ENCODE results near the gene AMPD3.

AMPD3 gene

DNA sequence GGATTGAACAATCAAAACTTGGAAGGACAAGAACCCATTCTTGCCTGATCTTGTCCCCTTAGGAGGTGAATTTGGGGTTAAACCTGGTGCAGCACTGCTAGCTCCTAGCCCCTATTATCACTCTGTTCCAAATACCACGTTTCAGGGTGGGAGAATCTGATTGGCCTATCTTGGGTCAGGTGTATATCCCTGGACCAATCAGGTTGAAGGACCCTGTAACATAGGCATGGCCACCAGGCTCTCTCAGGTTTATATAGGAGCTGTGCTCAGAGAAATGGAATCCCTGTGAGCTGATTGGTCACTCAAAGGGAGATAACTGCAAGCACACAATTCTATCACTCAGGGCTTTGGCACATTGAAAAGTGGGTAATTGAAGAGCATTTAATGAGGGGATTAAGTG lies 26.6 kb upstream of the AMPD3 start:
- H3K14ac ChIP-seq (ENCODE audit: low read length in 2 of 2), result no peak overlapping the region
- H3K4me2 ChIP-seq (ENCODE audit: low read length, poor library complexity, severe bottlenecking), result no peak overlapping the region
- no peak overlapping the region for H2AFZ ChIP-seq (ENCODE audit: low read depth, low read length)
- H4K91ac ChIP-seq (ENCODE audit: low read length), result no peak overlapping the region
- H2AK5ac ChIP-seq (ENCODE audit: low read length, severe bottlenecking), result no peak overlapping the region
- H2BK15ac ChIP-seq (ENCODE audit: low read depth, poor library complexity, severe bottlenecking), result no peak overlapping the region
- WGBS, result 19% methylated on average over 1 of the region's 1 CpG
- no peak overlapping the region for H3K4me3 ChIP-seq (ENCODE audit: insufficient read depth in 1 of 2, low read depth in 1 of 2, low read length in 2 of 2)
- H3K36me3 ChIP-seq (ENCODE audit: control insufficient read depth in 1 of 2, insufficient read depth in 2 of 2, low read depth in 1 of 2, low read length in 2 of 2), result no peaks in the 10 kb centered on the region
- H3K18ac ChIP-seq (ENCODE audit: low read depth in 1 of 2, low read length in 2 of 2), result no peak overlapping the region
- H3K27me3 ChIP-seq (ENCODE audit: control insufficient read depth in 1 of 2, insufficient read depth in 1 of 2, low read length in 2 of 2), result no peaks in the 10 kb centered on the region
- no peak overlapping the region for H2BK5ac ChIP-seq (ENCODE audit: low read depth, low read length, poor library complexity, severe bottlenecking)
- no peak overlapping the region for H4K8ac ChIP-seq (ENCODE audit: low read length)
- no peak overlapping the region for H3K27ac ChIP-seq (ENCODE audit: low read length, poor library complexity, severe bottlenecking)
- H3K9ac ChIP-seq (ENCODE audit: low read length), result no peak overlapping the region
- H3K4ac ChIP-seq (ENCODE audit: low read depth in 1 of 2, low read length in 2 of 2), result no peak overlapping the region
- no peaks in the 10 kb centered on the region for H3K9me3 ChIP-seq (ENCODE audit: control insufficient read depth, low read length)
- H2BK120ac ChIP-seq (ENCODE audit: low read depth, low read length), result no peak overlapping the region
- no peaks in the 10 kb centered on the region for H3K79me1 ChIP-seq (replicated peaks; ENCODE audit: low read length, poor library complexity, severe bottlenecking)
- no peak overlapping the region for H3K23ac ChIP-seq (ENCODE audit: low read length in 2 of 2)
- no peak for DNase-seq
- no peaks in the 10 kb centered on the region for H3K4me1 ChIP-seq (ENCODE audit: control insufficient read depth, insufficient read depth, low read depth, low read length)
- H2BK12ac ChIP-seq (ENCODE audit: low read length in 2 of 2), result no peak overlapping the region

DNA sequence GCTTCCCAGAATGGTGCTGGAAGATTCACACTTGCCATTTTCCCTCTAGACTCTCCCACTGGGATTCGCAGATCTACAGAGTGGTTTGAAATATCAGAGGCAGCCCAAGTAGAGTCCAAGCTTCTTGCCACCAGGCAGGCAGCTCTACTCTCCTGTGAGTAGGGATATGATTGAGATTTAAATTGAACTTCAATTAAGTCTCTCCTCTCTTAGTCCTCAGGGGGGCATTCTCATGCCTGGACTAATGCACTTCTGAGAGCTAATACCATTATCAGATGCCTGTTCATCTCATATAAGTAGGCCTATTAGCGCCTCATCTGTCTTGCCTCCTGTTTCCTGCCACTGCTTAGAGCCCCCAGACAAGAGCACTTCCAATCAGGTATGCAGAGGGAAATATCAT lies 25.5 kb upstream of the AMPD3 start:
- H2AFZ ChIP-seq (ENCODE audit: low read depth, low read length), result no peak overlapping the region
- H3K4me3 ChIP-seq (ENCODE audit: insufficient read depth in 1 of 2, low read depth in 1 of 2, low read length in 2 of 2), result no peak overlapping the region
- H3K23ac ChIP-seq (ENCODE audit: low read length in 2 of 2), result no peak overlapping the region
- no peaks in the 10 kb centered on the region for H3K4me1 ChIP-seq (ENCODE audit: control insufficient read depth, insufficient read depth, low read depth, low read length)
- no peak overlapping the region for H2AK5ac ChIP-seq (ENCODE audit: low read length, severe bottlenecking)
- H3K36me3 ChIP-seq (ENCODE audit: control insufficient read depth in 1 of 2, insufficient read depth in 2 of 2, low read depth in 1 of 2, low read length in 2 of 2), result no peaks in the 10 kb centered on the region
- H3K14ac ChIP-seq (ENCODE audit: low read length in 2 of 2), result no peak overlapping the region
- H3K9me3 ChIP-seq (ENCODE audit: control insufficient read depth, low read length), result no peaks in the 10 kb centered on the region
- H3K79me1 ChIP-seq (replicated peaks; ENCODE audit: low read length, poor library complexity, severe bottlenecking), result no peaks in the 10 kb centered on the region
- no peak overlapping the region for H4K8ac ChIP-seq (ENCODE audit: low read length)
- H2BK120ac ChIP-seq (ENCODE audit: low read depth, low read length), result no peak overlapping the region
- H3K4me2 ChIP-seq (ENCODE audit: low read length, poor library complexity, severe bottlenecking), result no peak overlapping the region
- no peak overlapping the region for H3K27ac ChIP-seq (ENCODE audit: low read length, poor library complexity, severe bottlenecking)
- no peak overlapping the region for H3K4ac ChIP-seq (ENCODE audit: low read depth in 1 of 2, low read length in 2 of 2)
- H2BK15ac ChIP-seq (ENCODE audit: low read depth, poor library complexity, severe bottlenecking), result no peak overlapping the region
- no peak overlapping the region for H3K9ac ChIP-seq (ENCODE audit: low read length)
- no peak overlapping the region for H2BK5ac ChIP-seq (ENCODE audit: low read depth, low read length, poor library complexity, severe bottlenecking)
- no peak overlapping the region for H4K91ac ChIP-seq (ENCODE audit: low read length)
- no peak overlapping the region for H3K18ac ChIP-seq (ENCODE audit: low read depth in 1 of 2, low read length in 2 of 2)
- no peaks in the 10 kb centered on the region for H3K27me3 ChIP-seq (ENCODE audit: control insufficient read depth in 1 of 2, insufficient read depth in 1 of 2, low read length in 2 of 2)
- no peak overlapping the region for H2BK12ac ChIP-seq (ENCODE audit: low read length in 2 of 2)
- 83% methylated on average over 1 of the region's 2 CpGs for WGBS
- DNase-seq, result no peak

DNA sequence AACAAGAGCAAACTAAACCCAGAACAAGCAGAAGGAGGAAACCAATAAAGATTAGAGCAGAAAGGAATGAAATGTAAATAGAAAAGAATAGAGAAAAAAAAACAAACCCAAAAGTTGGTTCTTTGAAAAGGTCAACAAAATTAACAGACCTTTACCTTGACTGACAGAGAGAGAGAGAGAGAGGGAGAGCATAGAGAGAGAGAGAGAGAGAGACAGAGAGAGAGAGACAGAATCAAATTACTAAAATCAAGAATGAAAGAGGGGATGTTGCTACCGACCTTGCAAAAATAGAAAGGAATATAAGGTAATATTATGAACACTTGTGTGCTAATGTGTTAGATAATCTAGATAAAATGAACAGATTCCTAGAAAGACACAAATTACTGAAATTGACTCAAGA lies 22.6 kb upstream of the AMPD3 start:
- Histone ChIP-seq H3K27ac (ENCODE audit: low read length, poor library complexity, severe bottlenecking) (no peak overlapping the region), H2BK12ac (ENCODE audit: low read length in 2 of 2) (no peak overlapping the region), H2AK5ac (ENCODE audit: low read length, severe bottlenecking) (no peak overlapping the region), H2AFZ (ENCODE audit: low read depth, low read length) (no peak overlapping the region), H4K8ac (ENCODE audit: low read length) (no peak overlapping the region), H4K91ac (ENCODE audit: low read length) (no peak overlapping the region), H2BK5ac (ENCODE audit: low read depth, low read length, poor library complexity, severe bottlenecking) (no peak overlapping the region), H3K14ac (ENCODE audit: low read length in 2 of 2) (no peak overlapping the region), H3K4me1 (ENCODE audit: control insufficient read depth, insufficient read depth, low read depth, low read length) (no peaks in the 10 kb centered on the region), H3K4ac (ENCODE audit: low read depth in 1 of 2, low read length in 2 of 2) (no peak overlapping the region), H3K9me3 (ENCODE audit: control insufficient read depth, low read length) (no peaks in the 10 kb centered on the region), H2BK15ac (ENCODE audit: low read depth, poor library complexity, severe bottlenecking) (no peak overlapping the region), H3K4me2 (ENCODE audit: low read length, poor library complexity, severe bottlenecking) (no peak overlapping the region), H3K18ac (ENCODE audit: low read depth in 1 of 2, low read length in 2 of 2) (no peak overlapping the region), H2BK120ac (ENCODE audit: low read depth, low read length) (no peak overlapping the region), H3K36me3 (ENCODE audit: control insufficient read depth in 1 of 2, insufficient read depth in 2 of 2, low read depth in 1 of 2, low read length in 2 of 2) (no peaks in the 10 kb centered on the region), H3K79me1 (replicated peaks; ENCODE audit: low read length, poor library complexity, severe bottlenecking) (no peaks in the 10 kb centered on the region), H3K23ac (ENCODE audit: low read length in 2 of 2) (no peak overlapping the region), H3K27me3 (ENCODE audit: control insufficient read depth in 1 of 2, insufficient read depth in 1 of 2, low read length in 2 of 2) (no peaks in the 10 kb centered on the region), H3K9ac (ENCODE audit: low read length) (no peak overlapping the region), H3K4me3 (ENCODE audit: insufficient read depth in 1 of 2, low read depth in 1 of 2, low read length in 2 of 2) (no peak overlapping the region)
- DNase-seq, result no peak
- no CpG with 5 or more reads among the region's 1 CpG for WGBS

DNA sequence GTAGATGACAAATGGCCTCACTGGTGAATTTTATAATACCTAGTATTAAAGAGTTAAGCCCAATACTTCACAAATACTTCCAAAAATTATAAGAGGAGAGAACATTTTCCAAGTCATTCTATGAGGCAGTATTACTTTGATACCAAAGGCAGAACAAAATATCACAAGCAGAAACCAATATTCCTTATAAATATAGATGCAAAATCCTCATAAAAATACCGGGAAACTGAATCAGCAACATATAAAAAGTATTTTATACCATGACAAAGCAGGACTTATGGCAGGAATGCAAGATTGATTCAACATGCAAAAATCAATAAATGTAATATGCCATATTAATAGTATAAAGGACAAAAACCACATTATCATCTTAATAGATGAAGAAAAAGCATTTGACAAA lies 22.1 kb upstream of the AMPD3 start:
- no CpG with 5 or more reads among the region's 1 CpG for WGBS
- H3K27me3 ChIP-seq (ENCODE audit: control insufficient read depth in 1 of 2, insufficient read depth in 1 of 2, low read length in 2 of 2), result no peaks in the 10 kb centered on the region
- DNase-seq, result no peak
- H3K4me2 ChIP-seq (ENCODE audit: low read length, poor library complexity, severe bottlenecking), result no peak overlapping the region
- H3K4ac ChIP-seq (ENCODE audit: low read depth in 1 of 2, low read length in 2 of 2), result no peak overlapping the region
- H4K91ac ChIP-seq (ENCODE audit: low read length), result no peak overlapping the region
- H3K9ac ChIP-seq (ENCODE audit: low read length), result no peak overlapping the region
- no peak overlapping the region for H2AK5ac ChIP-seq (ENCODE audit: low read length, severe bottlenecking)
- no peaks in the 10 kb centered on the region for H3K36me3 ChIP-seq (ENCODE audit: control insufficient read depth in 1 of 2, insufficient read depth in 2 of 2, low read depth in 1 of 2, low read length in 2 of 2)
- no peak overlapping the region for H3K14ac ChIP-seq (ENCODE audit: low read length in 2 of 2)
- H2BK15ac ChIP-seq (ENCODE audit: low read depth, poor library complexity, severe bottlenecking), result no peak overlapping the region
- H3K4me3 ChIP-seq (ENCODE audit: insufficient read depth in 1 of 2, low read depth in 1 of 2, low read length in 2 of 2), result no peak overlapping the region
- no peak overlapping the region for H3K18ac ChIP-seq (ENCODE audit: low read depth in 1 of 2, low read length in 2 of 2)
- H3K27ac ChIP-seq (ENCODE audit: low read length, poor library complexity, severe bottlenecking), result no peak overlapping the region
- H3K4me1 ChIP-seq (ENCODE audit: control insufficient read depth, insufficient read depth, low read depth, low read length), result no peaks in the 10 kb centered on the region
- no peaks in the 10 kb centered on the region for H3K79me1 ChIP-seq (replicated peaks; ENCODE audit: low read length, poor library complexity, severe bottlenecking)
- H4K8ac ChIP-seq (ENCODE audit: low read length), result no peak overlapping the region
- H2BK120ac ChIP-seq (ENCODE audit: low read depth, low read length), result no peak overlapping the region
- no peak overlapping the region for H3K23ac ChIP-seq (ENCODE audit: low read length in 2 of 2)
- H2BK5ac ChIP-seq (ENCODE audit: low read depth, low read length, poor library complexity, severe bottlenecking), result no peak overlapping the region
- H2AFZ ChIP-seq (ENCODE audit: low read depth, low read length), result no peak overlapping the region
- no peaks in the 10 kb centered on the region for H3K9me3 ChIP-seq (ENCODE audit: control insufficient read depth, low read length)
- H2BK12ac ChIP-seq (ENCODE audit: low read length in 2 of 2), result no peak overlapping the region
